Measurements from ENCODE around the gene CCDC92B. TPM values are rescaled to one million over a fixed set of nuclear protein-coding genes. Genes with fewer than 3 reads are reported as not detected.

Gene CCDC92B
- polyA plus RNA-seq, 4 donors = 0.13 to 0.43 (median 0.32) TPM

- no peak for DNase-seq (ENCODE audit: low read depth in 4 of 4, low spot score in 3 of 4)
These were observed 25.9 kb downstream of the CCDC92B start for GRCh38 chr17:2723505-2723996.

- no peak for DNase-seq (ENCODE audit: low read depth in 4 of 4, low spot score in 3 of 4)
These were observed 26.8 kb downstream of the CCDC92B start for GRCh38 chr17:2722611-2723010.

GRCh38 chr17:2721603-2722002 lies 27.8 kb downstream of the CCDC92B start:
- no peak for DNase-seq (ENCODE audit: low read depth in 4 of 4, low spot score in 3 of 4)

GRCh38 chr17:2719861-2720260 lies 29.6 kb downstream of the CCDC92B start:
- no peak for DNase-seq (ENCODE audit: low read depth in 4 of 4, low spot score in 3 of 4)

- no peak for DNase-seq (ENCODE audit: low read depth in 4 of 4, low spot score in 3 of 4)
These were observed 31.1 kb downstream of the CCDC92B start for GRCh38 chr17:2718150-2718938.

GRCh38 chr17:2716649-2717048 lies 32.8 kb downstream of the CCDC92B start:
- DNase-seq (ENCODE audit: low read depth in 4 of 4, low spot score in 3 of 4) = no peak

GRCh38 chr17:2713881-2714280 lies 35.6 kb downstream of the CCDC92B start:
- no peak for DNase-seq (ENCODE audit: low read depth in 4 of 4, low spot score in 3 of 4)

GRCh38 chr17:2712300-2713043 lies 37.0 kb downstream of the CCDC92B start:
- DNase-seq (ENCODE audit: low read depth in 4 of 4, low spot score in 3 of 4) = no peak

GRCh38 chr17:2711608-2712299 lies 37.7 kb downstream of the CCDC92B start, which contains the start of gene CLUH:
Gene CLUH (minus strand): TSS chr17:2711764. CDS start chr17:2711661, 103 bp downstream.
- DNase-seq (ENCODE audit: low read depth in 4 of 4, low spot score in 3 of 4) = peak; percentile 88 to 92 (median 90)

- no peak for DNase-seq (ENCODE audit: low read depth in 4 of 4, low spot score in 3 of 4)
These were observed 38.4 kb downstream of the CCDC92B start for GRCh38 chr17:2710803-2711607.

GRCh38 chr17:2710071-2710802 lies 39.2 kb downstream of the CCDC92B start:
- DNase-seq (ENCODE audit: low read depth in 4 of 4, low spot score in 3 of 4) = no peak

- DNase-seq (ENCODE audit: low read depth in 4 of 4, low spot score in 3 of 4) = no peak
These were observed 40.2 kb downstream of the CCDC92B start for GRCh38 chr17:2709183-2709661.

- DNase-seq (ENCODE audit: low read depth in 4 of 4, low spot score in 3 of 4) = no peak
These were observed 40.8 kb downstream of the CCDC92B start for GRCh38 chr17:2708585-2709182.

- no peak for DNase-seq (ENCODE audit: low read depth in 4 of 4, low spot score in 3 of 4)
These were observed 41.5 kb downstream of the CCDC92B start for GRCh38 chr17:2707721-2708584.

GRCh38 chr17:2706911-2707510 lies 42.4 kb downstream of the CCDC92B start:
- DNase-seq (ENCODE audit: low read depth in 4 of 4, low spot score in 3 of 4) = no peak

- DNase-seq (ENCODE audit: low read depth in 4 of 4, low spot score in 3 of 4) = no peak
These were observed 43.3 kb downstream of the CCDC92B start for GRCh38 chr17:2705888-2706795.

- no peak for DNase-seq (ENCODE audit: low read depth in 4 of 4, low spot score in 3 of 4)
These were observed 44.2 kb downstream of the CCDC92B start for GRCh38 chr17:2705263-2705662.
